GM12864 (cell line): ENCODE results near the gene SLC38A5.
"Not testable (repeated sequence)": the region's sequence is repeated elsewhere in the genome, so short reads cannot be mapped to it uniquely, and the experiment has no call there.

Experiments
- DNase-seq: peaks from one replicate; pipeline ENCODE4 v3.0.0-alpha.2; 2011; ENCODE audit warnings: low read depth
- H3K4me3 ChIP-seq: 2 replicates; pipeline ENCODE4 v1.5.1; 2011; ENCODE audit warnings: mild to moderate bottlenecking, low read depth, low read length, control low read depth

SLC38A5 gene

GRCh38 chrX:48429606-48430005 lies 40.5 kb downstream of the SLC38A5 start:
- H3K4me3 ChIP-seq, DNase-seq: not testable (repeated sequence)

GRCh38 chrX:48427027-48427716 lies 42.9 kb downstream of the SLC38A5 start:
- not testable (repeated sequence) for H3K4me3 ChIP-seq, DNase-seq

- not testable (repeated sequence) for DNase-seq, H3K4me3 ChIP-seq
These were observed 58.2 kb downstream of the SLC38A5 start, which contains the start of gene SSX4B for GRCh38 chrX:48411860-48412259. Gene SSX4B (minus strand): TSS chrX:48411960. CDS start chrX:48411372, 588 bp downstream.
